ENCODE measurements around the gene OXSR1. TPM values are rescaled to one million over a fixed set of nuclear protein-coding genes. Genes with fewer than 3 reads are reported as not detected.
A peak's percentile ranks its signal among the peaks of the same experiment; 100 is the strongest.

The OXSR1 gene
- total and polyA plus RNA-seq, 5 donors, result 12.9 to 39.1 (median 24.1) TPM

GRCh38 chr3:38137615-38138348, 27.6 kb upstream of the OXSR1 start:
- ATAC-seq, result peak in 1 of 2 donors; percentile 1
- peak in 1 of 3 donors; percentile 59 for DNase-seq

GRCh38 chr3:38138349-38139190, 26.8 kb upstream of the OXSR1 start, which contains the start of gene MYD88:
Gene MYD88 (plus strand): TSS chr3:38138661. CDS start chr3:38138701, 40 bp downstream.
- intact Hi-C loops (cut with DNase I), result loop anchor here in 1 of 4 donors (2.0 kb wide), 1 partner anchor 26 kb away; the partner anchor contains the start of gene OXSR1
- Histone ChIP-seq H3K9me3 (ENCODE audit: control insufficient read depth, low read length) (no peaks in the 10 kb centered on the region), H3K4me1 (ENCODE audit: control insufficient read depth, insufficient read depth, low read length) (peaks cover 10% of the 10 kb centered on the region), H3K27me3 (ENCODE audit: control insufficient read depth, insufficient read depth) (no peaks in the 10 kb centered on the region), H3K4me3 (ENCODE audit: low read length) (peak within 1 kb of the TSS; percentile 60), H3K27ac (ENCODE audit: low read length) (peak within 1 kb of the TSS; percentile 97)
- under 1% methylated on average over 65 of the region's 65 CpGs for WGBS
- peak; percentile 57 to 65 for ATAC-seq
- peak; percentile 89 to 95 (median 95) for DNase-seq

More at GRCh38 chr3:38137615-38138348, 27.6 kb upstream of the OXSR1 start:
- intact Hi-C loops (cut with DNase I), result loop anchor here in 1 of 4 donors (2.0 kb wide), 1 partner anchor 27 kb away; the partner anchor contains the start of gene OXSR1
- Histone ChIP-seq H3K4me1 (ENCODE audit: control insufficient read depth, insufficient read depth, low read length) (peaks cover 10% of the 10 kb centered on the region), H3K9me3 (ENCODE audit: control insufficient read depth, low read length) (no peaks in the 10 kb centered on the region), H3K4me3 (ENCODE audit: low read length) (peak overlapping the region; percentile 60), H3K27me3 (ENCODE audit: control insufficient read depth, insufficient read depth) (no peaks in the 10 kb centered on the region), H3K27ac (ENCODE audit: low read length) (peak overlapping the region; percentile 97)
- 17% methylated on average over 22 of the region's 22 CpGs for WGBS

- Histone ChIP-seq H3K27ac (ENCODE audit: low read length) (no peak overlapping the region), H3K4me3 (ENCODE audit: low read length) (peak overlapping the region; percentile 60), H3K4me1 (ENCODE audit: control insufficient read depth, insufficient read depth, low read length) (peaks cover 10% of the 10 kb centered on the region), H3K27me3 (ENCODE audit: control insufficient read depth, insufficient read depth) (no peaks in the 10 kb centered on the region), H3K9me3 (ENCODE audit: control insufficient read depth, low read length) (no peaks in the 10 kb centered on the region)
- ATAC-seq (no peak), DNase-seq (no peak)
- intact Hi-C loops (cut with DNase I), result loop anchor here in 1 of 4 donors (2.0 kb wide), 1 partner anchor 26 kb away; the partner anchor contains the start of gene OXSR1
- WGBS, result 16% methylated on average over 8 of the region's 8 CpGs
Measured at GRCh38 chr3:38139191-38139590, 26.1 kb upstream of the OXSR1 start.

- intact Hi-C loops (cut with DNase I), result loop anchor here in 1 of 4 donors (2.0 kb wide), 1 partner anchor 25 kb away; the partner anchor contains the start of gene OXSR1
- no peak for ATAC-seq
- H3K9me3 ChIP-seq (ENCODE audit: control insufficient read depth, low read length), result no peaks in the 10 kb centered on the region
- WGBS, result 88% methylated on average over 7 of the region's 7 CpGs
- peak in 1 of 3 donors; percentile 31 for DNase-seq
- H3K4me1 ChIP-seq (ENCODE audit: control insufficient read depth, insufficient read depth, low read length), result peaks cover 10% of the 10 kb centered on the region
- no peaks in the 10 kb centered on the region for H3K27me3 ChIP-seq (ENCODE audit: control insufficient read depth, insufficient read depth)
- H3K27ac ChIP-seq (ENCODE audit: low read length), result no peak overlapping the region
- H3K4me3 ChIP-seq (ENCODE audit: low read length), result peak overlapping the region; percentile 60
Measured at GRCh38 chr3:38139652-38140051, 25.7 kb upstream of the OXSR1 start.

- 95% methylated on average over 13 of the region's 13 CpGs for WGBS
- H3K27me3 ChIP-seq (ENCODE audit: control insufficient read depth, insufficient read depth), result no peaks in the 10 kb centered on the region
- H3K27ac ChIP-seq (ENCODE audit: low read length), result no peak overlapping the region
- ATAC-seq, result no peak
- intact Hi-C loops (cut with DNase I), result no loop called here
- H3K9me3 ChIP-seq (ENCODE audit: control insufficient read depth, low read length), result no peaks in the 10 kb centered on the region
- H3K4me3 ChIP-seq (ENCODE audit: low read length), result no peak overlapping the region
- H3K4me1 ChIP-seq (ENCODE audit: control insufficient read depth, insufficient read depth, low read length), result peaks cover 10% of the 10 kb centered on the region
- DNase-seq, result peak in 1 of 3 donors; percentile 39
Measured at GRCh38 chr3:38140326-38141172, 24.8 kb upstream of the OXSR1 start.

- H3K4me1 ChIP-seq (ENCODE audit: control insufficient read depth, insufficient read depth, low read length), result peaks cover 8% of the 10 kb centered on the region
- H3K4me3 ChIP-seq (ENCODE audit: low read length), result no peak overlapping the region
- DNase-seq (peak in 1 of 3 donors; percentile 32), ATAC-seq (no peak)
- H3K27me3 ChIP-seq (ENCODE audit: control insufficient read depth, insufficient read depth), result no peaks in the 10 kb centered on the region
- intact Hi-C loops (cut with DNase I), result no loop called here
- WGBS, result 87% methylated on average over 7 of the region's 7 CpGs
- no peak overlapping the region for H3K27ac ChIP-seq (ENCODE audit: low read length)
- H3K9me3 ChIP-seq (ENCODE audit: control insufficient read depth, low read length), result no peaks in the 10 kb centered on the region
Measured at GRCh38 chr3:38141173-38141951, 24.0 kb upstream of the OXSR1 start.

GRCh38 chr3:38141952-38142273, 23.4 kb upstream of the OXSR1 start:
- Histone ChIP-seq H3K4me3 (ENCODE audit: low read length) (no peak overlapping the region), H3K4me1 (ENCODE audit: control insufficient read depth, insufficient read depth, low read length) (peaks cover 8% of the 10 kb centered on the region), H3K27me3 (ENCODE audit: control insufficient read depth, insufficient read depth) (no peaks in the 10 kb centered on the region), H3K27ac (ENCODE audit: low read length) (no peak overlapping the region), H3K9me3 (ENCODE audit: control insufficient read depth, low read length) (no peaks in the 10 kb centered on the region)
- DNase-seq (no peak), ATAC-seq (no peak)
- 92% methylated on average over 2 of the region's 2 CpGs for WGBS
- intact Hi-C loops (cut with DNase I), result no loop called here

GRCh38 chr3:38142959-38143358, 22.4 kb upstream of the OXSR1 start:
- Histone ChIP-seq H3K27me3 (ENCODE audit: control insufficient read depth, insufficient read depth) (no peaks in the 10 kb centered on the region), H3K9me3 (ENCODE audit: control insufficient read depth, low read length) (no peaks in the 10 kb centered on the region), H3K4me1 (ENCODE audit: control insufficient read depth, insufficient read depth, low read length) (peaks cover 5% of the 10 kb centered on the region), H3K4me3 (ENCODE audit: low read length) (no peak overlapping the region), H3K27ac (ENCODE audit: low read length) (no peak overlapping the region)
- DNase-seq, result no peak
- WGBS, result 80% methylated on average over 1 of the region's 1 CpG
- no peak for ATAC-seq
- intact Hi-C loops (cut with DNase I), result no loop called here

- intact Hi-C loops (cut with DNase I), result no loop called here
- no peak overlapping the region for H3K27ac ChIP-seq (ENCODE audit: low read length)
- H3K4me1 ChIP-seq (ENCODE audit: control insufficient read depth, insufficient read depth, low read length), result peaks cover 4% of the 10 kb centered on the region
- WGBS, result 71% methylated on average over 3 of the region's 3 CpGs
- H3K4me3 ChIP-seq (ENCODE audit: low read length), result no peak overlapping the region
- H3K9me3 ChIP-seq (ENCODE audit: control insufficient read depth, low read length), result no peaks in the 10 kb centered on the region
- no peaks in the 10 kb centered on the region for H3K27me3 ChIP-seq (ENCODE audit: control insufficient read depth, insufficient read depth)
- ATAC-seq, result no peak
- peak in 1 of 3 donors; percentile 29 for DNase-seq
Measured at GRCh38 chr3:38143511-38143910, 21.8 kb upstream of the OXSR1 start.

GRCh38 chr3:38146504-38146903, 18.8 kb upstream of the OXSR1 start:
- DNase-seq (no peak), ATAC-seq (no peak)
- Histone ChIP-seq H3K27me3 (ENCODE audit: control insufficient read depth, insufficient read depth) (no peaks in the 10 kb centered on the region), H3K4me3 (ENCODE audit: low read length) (no peak overlapping the region), H3K9me3 (ENCODE audit: control insufficient read depth, low read length) (no peaks in the 10 kb centered on the region), H3K4me1 (ENCODE audit: control insufficient read depth, insufficient read depth, low read length) (no peaks in the 10 kb centered on the region), H3K27ac (ENCODE audit: low read length) (no peak overlapping the region)
- intact Hi-C loops (cut with DNase I), result no loop called here
- WGBS, result 88% methylated on average over 2 of the region's 2 CpGs
